Heart left ventricle (tissue), 16 donors: ENCODE data around the gene ZNF607. TPM values are rescaled to one million over a fixed set of nuclear protein-coding genes. Genes with fewer than 3 reads are reported as not detected.
A peak's percentile ranks its signal among the peaks of the same experiment; 100 is the strongest.

Experiments
- ATAC-seq, 4 donors: fragments of 200-7000 bp; cut with Tn5 transposase; one replicate each; pipeline ENCODE4 v1.9.1; 2020 to 2022; ENCODE audit warnings: moderate library complexity in 4 of 4, mild to moderate bottlenecking in 3 of 4, moderate number of reproducible peaks in 1 of 4
- DNase-seq, 5 donors: peaks; one replicate each; pipeline ENCODE4 v3.0.0-alpha.2; 2020
- H3K27ac ChIP-seq, 12 donors: fragments of 200-600 bp; sonication (generic) in 4 of 12; one replicate each; pipeline versions ENCODE4 v1.5.0 to v1.8.0; 2016 to 2022; ENCODE audit warnings: mild to moderate bottlenecking in 2 of 12
- H3K27me3 ChIP-seq, 9 donors: fragments of 200-600 bp; sonication (generic) in 2 of 9; one replicate each; pipeline versions ENCODE4 v1.5.1 to v1.8.0; 2016 to 2022; ENCODE audit warnings: mild to moderate bottlenecking in 3 of 9
- H3K36me3 ChIP-seq, 9 donors: fragments of 200-600 bp; sonication (generic) in 2 of 9; one replicate each; pipeline versions ENCODE4 v1.5.0 to v1.8.0; 2018 to 2022; ENCODE audit warnings: mild to moderate bottlenecking in 2 of 9
- H3K4me1 ChIP-seq, 12 donors: fragments of 200-600 bp; sonication (generic) in 4 of 12; one replicate each; pipeline versions ENCODE4 v1.5.0 to v1.8.0; 2016 to 2022; ENCODE audit warnings: mild to moderate bottlenecking in 3 of 12
- H3K4me3 ChIP-seq, 12 donors: fragments of 200-600 bp; sonication (generic) in 4 of 12; one replicate each; pipeline versions ENCODE4 v1.5.0 to v1.8.0; 2017 to 2022; ENCODE audit warnings: mild to moderate bottlenecking in 9 of 12, moderate library complexity in 4 of 12
- H3K9me3 ChIP-seq, 12 donors: fragments of 200-600 bp; sonication (generic) in 4 of 12; one replicate each; pipeline versions ENCODE4 v1.5.0 to v1.8.0; 2016 to 2022; ENCODE audit warnings: mild to moderate bottlenecking in 1 of 12
- CTCF ChIP-seq, 12 donors: fragments of 200-600 bp; sonication (generic) in 4 of 12; IDR thresholded peaks; one replicate each; pipeline versions ENCODE4 v1.5.0 to v1.8.0; 2018 to 2022; ENCODE audit warnings: antibody characterized with exemption in 12 of 12, mild to moderate bottlenecking in 5 of 12
- POLR2A ChIP-seq, 2 donors: fragments of 450-650 bp; IDR thresholded peaks; one replicate each; pipeline ENCODE4 v1.6.1; 2017; ENCODE audit warnings: antibody characterized with exemption in 2 of 2, mild to moderate bottlenecking in 2 of 2, moderate library complexity in 2 of 2
- WGBS, 4 donors: extraction: QIAGEN DNeasy Blood & Tissue Kit in 2 of 4; methylation state at CpG; one replicate each; pipeline versions ENCODE4 v1.1.5 to v1.1.7; 2013 to 2018; 5-methylcytosine and 5-hydroxymethylcytosine counted together
- intact Hi-C, 10 donors: fragments of 100-400 bp; cut with DNase I; formaldehyde crosslinking; loops; one replicate each; pipeline versions ENCODE4 v1.11.1 to v1.14.2; 2022
- polyA plus RNA-seq, 2 donors: library from polyadenylated mRNA; stranded (reverse); fragments of 200-250 nt; gene quantifications; one replicate each; pipeline ENCODE4 v1.2.3, GENCODE V29; 2013
- total RNA-seq, 9 donors: library from RNA; depleted of rRNA in 2 of 9; stranded (reverse); fragments of >200 nt in 2 of 9; fragmentation: NEBNext Ultra II Directional in 3 of 9; extraction: Animal tissue kit (Norgen Biotek cat#: 25700) in 3 of 9; gene quantifications; one replicate each; pipeline versions ENCODE4 v1.1.0 to v1.2.4, GENCODE V29; 2016 to 2023
- donor health status: ischemic (EF 13 %, LVEDD 7.1; RV severe dilation, severe dysfunction).
- donor health status: healthy with polysubstance abuse.
- donor health status: DM: no; HTN: yes; CAD: no.
- donor health status: DM: no; HTN: no; CAD: no.
- donor health status: ischemic (EF 25% LVEDD 6.9; RV normal size, moderate dysfunction).
- donor health status: ischemic (EF 25% LVEDD 5.7; RV mildly dilated, moderate dysfunction).
- donor health status: healthy.
- donor health status: DM: yes; HTN: yes; CAD: no.
- donor health status: ischemic (EF 35%, LVEDD 5.7; RV mildly dilated, moderate dysfunction).
- donor health status: nonischemic (EF 11% LVEDD 7.7; RV severe dilation, severe dysfunction).
- donor health status: DM: yes; HTN: yes; CAD: no.
- donor health status: PGD.
- donor health status: ischemic (EF 29% LVEDD 5.4; RV normal size, mild dysfunction).
- donor health status: nonischemic (EF 23%, LVEDD 6.1; RV moderate dilation, normal function).

Gene ZNF607
- total and polyA plus RNA-seq, 11 donors = 1.8 to 7.9 (median 5.9) TPM

DNA sequence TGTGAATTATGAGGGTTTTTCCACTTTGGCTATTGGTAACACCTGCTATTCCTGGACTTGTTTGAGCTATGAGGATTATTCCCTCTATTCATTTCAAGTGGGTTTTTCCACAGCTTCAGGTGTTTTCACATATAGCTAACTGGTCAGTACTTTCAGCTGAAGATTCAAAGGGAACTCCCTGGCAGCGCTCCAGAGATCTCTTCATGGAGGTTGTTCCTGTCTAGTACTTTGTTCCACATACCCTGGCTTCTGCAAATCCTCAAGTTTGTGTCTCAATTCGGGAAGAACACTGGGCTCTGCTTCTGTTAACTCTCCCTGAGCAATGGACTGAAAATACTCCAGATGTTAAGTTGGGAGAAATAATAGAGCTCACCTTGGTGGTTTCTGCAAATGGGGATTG, 5.6 kb upstream of the ZNF607 start:
- WGBS, 4 donors = 66 to 85% (median 75%) methylated on average over 2 of the region's 2 CpGs
- Histone ChIP-seq H3K27ac (no peak overlapping the region), H3K27me3 (no peaks in the 10 kb centered on the region), H3K4me1 (no peaks in the 10 kb centered on the region), H3K36me3 (peaks cover 0 to 8% (median 0%) of the 10 kb centered on the region in 9 donors), H3K9me3 (peaks cover 0 to 11% (median 0%) of the 10 kb centered on the region in 12 donors), H3K4me3 (no peak overlapping the region)
- ATAC-seq (no peak), DNase-seq (no peak)
- no peak for TF ChIP-seq POLR2A (IDR thresholded peaks at IDR 0.05)
- no peak for TF ChIP-seq CTCF (IDR thresholded peaks at IDR 0.05)
- intact Hi-C loops = no loop called here

DNA sequence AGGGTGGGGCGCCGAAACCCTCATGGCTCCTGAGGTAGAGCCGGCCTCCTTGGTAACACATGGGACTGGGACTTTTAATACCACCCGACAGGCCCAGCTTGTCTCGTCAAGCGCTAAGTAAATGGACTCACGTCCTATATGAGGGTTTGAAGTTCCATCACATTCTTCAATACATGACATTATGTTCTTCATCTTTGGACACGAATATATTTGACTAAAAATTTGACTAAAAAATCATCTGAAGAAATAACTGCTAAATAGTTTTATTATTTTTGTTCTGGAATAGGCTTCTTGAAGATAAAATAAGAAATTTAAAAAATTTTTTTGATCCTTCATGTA, 335 bp upstream of the ZNF607 start:
- H3K36me3 ChIP-seq = peaks cover 0 to 6% (median 0%) of the 10 kb centered on the region in 9 donors
- ATAC-seq (no peak), DNase-seq (no peak)
- no peaks in the 10 kb centered on the region for H3K9me3 ChIP-seq
- no peaks in the 10 kb centered on the region for H3K27me3 ChIP-seq
- H3K27ac ChIP-seq = peak overlapping the region in 9 of 12 donors; percentile 83 to 91 (median 88)
- TF ChIP-seq POLR2A (IDR thresholded peaks at IDR 0.05) (no peak), CTCF (IDR thresholded peaks at IDR 0.05) (peak in 2 of 12 donors; percentile 6 to 27)
- peaks cover 0 to 16% (median 10%) of the 10 kb centered on the region in 12 donors for H3K4me1 ChIP-seq
- 7 to 11% (median 9%) methylated on average over 8 of the region's 8 CpGs for WGBS, 4 donors
- H3K4me3 ChIP-seq = peak overlapping the region; percentile 70 to 100 (median 86)
- intact Hi-C loops = loop anchor here in 3 of 10 donors (2.0 to 10.0 kb wide), 3 partner anchors 65 to 123 kb away; partner anchors contain the start of gene ZFP30 (in 3 of the 3)

GRCh38 chr19:37718304-37718703, 1.3 kb downstream of the ZNF607 start:
- Histone ChIP-seq H3K4me1 (peaks cover 0 to 16% (median 10%) of the 10 kb centered on the region in 12 donors), H3K36me3 (peaks cover 0 to 18% (median 0%) of the 10 kb centered on the region in 9 donors), H3K9me3 (peaks cover 0 to 6% (median 0%) of the 10 kb centered on the region in 12 donors), H3K27ac (peak overlapping the region in 5 of 12 donors; percentile 86 to 91 (median 89)), H3K27me3 (no peaks in the 10 kb centered on the region), H3K4me3 (peak overlapping the region in 10 of 12 donors; percentile 70 to 100 (median 86))
- 52 to 59% (median 52%) methylated on average over 10 of the region's 10 CpGs for WGBS, 4 donors
- TF ChIP-seq CTCF (IDR thresholded peaks at IDR 0.05) = no peak
- no peak for TF ChIP-seq POLR2A (IDR thresholded peaks at IDR 0.05)
- no peak for DNase-seq
- intact Hi-C loops = loop anchor here in 3 of 10 donors (2.0 to 10.0 kb wide), 3 partner anchors 64 to 121 kb away; partner anchors contain the start of gene ZFP30 (in 3 of the 3)
- ATAC-seq = no peak

- Histone ChIP-seq H3K4me1 (peaks cover 0 to 16% (median 10%) of the 10 kb centered on the region in 12 donors), H3K27me3 (no peaks in the 10 kb centered on the region), H3K9me3 (peaks cover 0 to 14% (median 0%) of the 10 kb centered on the region in 12 donors), H3K36me3 (peaks cover 0 to 30% (median 4%) of the 10 kb centered on the region in 9 donors), H3K4me3 (no peak overlapping the region), H3K27ac (no peak overlapping the region)
- intact Hi-C loops = loop anchor here in 2 of 10 donors (5.0 to 10.0 kb wide), 2 partner anchors 61 to 119 kb away; partner anchors contain the start of gene ZFP30 (in 1 of the 2)
- WGBS, 4 donors = 93 to 100% (median 97%) methylated on average over 2 of the region's 2 CpGs
- TF ChIP-seq POLR2A (IDR thresholded peaks at IDR 0.05) = no peak
- no peak for TF ChIP-seq CTCF (IDR thresholded peaks at IDR 0.05)
- DNase-seq (no peak), ATAC-seq (no peak)
Measured at GRCh38 chr19:37716140-37716539, 3.4 kb downstream of the ZNF607 start.
